GM18505 (cell line): ENCODE results near the gene TEAD4.

Experiments used
- ATAC-seq: cut with Tn5 transposase; IDR thresholded peaks from one replicate; pipeline ENCODE4 v1.9.1; 2021; ENCODE audit not compliant: unreplicated experiment
- POLR2A ChIP-seq: IDR thresholded peaks from 4 replicates; pipeline ENCODE4 v1.6.1; 2011; ENCODE audit warnings: borderline replicate concordance; ENCODE audit not compliant: insufficient read depth, insufficient read length; ENCODE audit errors: extremely low read depth

The TEAD4 gene

DNA sequence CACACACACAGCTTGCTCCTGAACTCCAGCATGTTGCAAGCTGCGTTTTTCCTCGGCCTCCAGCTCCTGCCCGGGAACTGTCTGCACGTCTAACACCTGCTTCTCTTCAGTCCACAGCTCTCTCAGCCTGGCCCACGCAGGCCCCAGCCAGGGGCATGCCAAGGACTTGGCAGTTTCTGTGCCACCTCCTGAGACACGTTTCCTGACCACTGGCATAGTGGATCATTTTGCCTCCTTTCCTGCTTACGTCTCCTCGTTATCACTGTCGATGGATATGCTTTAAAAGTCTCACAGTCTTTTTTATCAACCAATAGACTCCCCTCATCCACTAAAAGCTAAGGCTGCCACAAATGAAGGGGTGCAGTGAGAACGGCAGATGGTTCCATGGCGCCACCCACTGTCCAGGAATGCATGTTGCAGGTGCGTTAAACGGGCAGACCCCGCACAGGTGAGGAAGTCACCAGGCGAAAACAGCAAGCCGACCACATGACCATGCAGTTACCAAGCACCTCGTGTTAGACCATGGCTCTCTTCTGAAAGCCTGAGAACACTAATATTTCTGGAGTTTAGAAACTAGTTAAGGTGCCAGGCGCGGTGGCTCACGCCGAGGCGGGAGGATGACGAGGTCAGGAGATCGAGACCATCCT, 14.7 kb upstream of the TEAD4 start:
- no peak for TF ChIP-seq POLR2A
- ATAC-seq: no peak

GRCh38 chr12:2949411-2949810, 9.8 kb upstream of the TEAD4 start:
- no peak for TF ChIP-seq POLR2A
- ATAC-seq: no peak

DNA sequence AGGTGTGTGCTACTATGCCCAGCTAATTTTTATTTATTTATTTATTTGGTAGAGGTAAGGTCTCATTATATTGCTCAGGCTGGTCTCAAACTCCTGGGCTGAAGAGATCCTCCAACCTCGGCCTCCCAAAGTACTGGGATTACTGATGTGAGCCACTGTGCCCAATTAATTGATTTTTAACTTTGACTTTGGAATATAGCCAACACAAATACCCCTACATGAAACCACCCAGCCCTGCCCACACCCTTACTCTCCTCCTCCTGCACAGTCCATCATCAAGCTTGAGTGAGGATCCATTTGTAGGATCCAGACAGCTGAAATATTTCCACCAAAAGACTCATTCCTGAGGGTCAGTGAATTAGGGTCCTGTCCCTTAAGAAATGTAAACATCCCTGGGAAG, 3.3 kb upstream of the TEAD4 start:
- no peak for ATAC-seq
- TF ChIP-seq POLR2A: no peak

DNA sequence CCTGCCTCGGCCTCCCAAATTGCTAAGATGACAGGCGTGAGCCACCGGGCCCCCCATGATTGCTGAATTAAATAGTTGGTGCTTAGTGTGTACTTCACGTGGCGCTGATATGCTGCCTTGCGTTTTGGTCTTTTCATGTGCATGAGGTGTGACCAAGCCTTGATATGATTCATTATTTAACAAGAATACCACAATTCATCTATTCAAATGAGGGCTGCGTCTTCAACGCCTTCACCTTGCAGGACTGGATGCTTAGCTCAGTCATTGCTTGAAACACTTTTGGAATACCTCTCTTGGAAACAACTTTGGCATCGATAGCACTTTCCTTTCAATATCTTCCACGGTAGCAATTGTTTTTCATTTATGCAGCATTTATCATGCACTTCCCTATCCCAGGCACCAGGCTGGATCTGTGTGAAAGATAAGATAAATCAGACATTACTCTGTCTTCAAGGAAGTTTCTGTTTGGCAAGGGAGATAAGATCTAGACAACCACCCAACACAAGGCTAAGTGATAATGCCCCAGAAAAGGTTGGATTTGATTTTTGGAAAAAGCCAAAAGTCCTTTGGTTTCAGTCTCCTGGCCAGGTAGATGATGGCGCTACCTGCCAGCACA, 1.3 kb upstream of the TEAD4 start:
- no peak for TF ChIP-seq POLR2A
- ATAC-seq: no peak

DNA sequence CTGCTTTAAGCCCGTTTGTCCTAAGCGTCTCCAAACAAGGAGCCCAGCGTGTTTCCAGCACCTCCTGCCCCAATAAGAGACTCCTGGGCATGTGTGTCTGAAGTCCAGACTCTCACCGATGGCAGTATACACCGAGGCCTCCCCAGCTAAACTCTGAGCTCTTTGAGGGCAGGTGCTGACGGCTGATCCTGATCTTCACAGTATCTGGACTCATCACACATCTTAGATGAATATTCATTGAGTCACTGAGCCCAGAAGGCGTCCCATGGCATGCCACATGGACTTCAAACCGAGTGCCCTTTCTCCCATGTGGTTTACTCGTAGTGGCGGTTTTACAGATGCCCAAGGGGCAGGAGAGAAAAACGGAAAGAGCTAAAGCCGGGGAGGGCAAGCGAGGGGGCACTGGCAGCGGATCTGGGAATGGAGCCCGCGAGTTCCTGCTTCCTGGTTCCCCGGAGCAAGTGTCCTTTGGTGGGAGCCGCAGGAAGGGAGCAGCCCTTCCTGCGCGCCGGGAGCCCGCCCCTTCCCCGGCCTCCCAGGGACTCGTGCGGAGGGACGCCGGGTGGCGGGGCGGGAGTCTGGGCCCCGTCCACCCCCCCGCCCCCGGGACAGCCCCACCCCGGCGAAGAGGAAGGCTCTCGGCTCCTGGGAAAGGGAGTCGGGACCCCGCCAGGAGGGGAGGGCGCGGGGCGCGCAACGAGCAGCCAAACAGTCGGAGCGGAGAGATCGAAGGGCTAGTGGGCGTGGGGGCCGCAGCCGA, 585 bp upstream of the TEAD4 start:
- ATAC-seq: no peak
- no peak for TF ChIP-seq POLR2A

DNA sequence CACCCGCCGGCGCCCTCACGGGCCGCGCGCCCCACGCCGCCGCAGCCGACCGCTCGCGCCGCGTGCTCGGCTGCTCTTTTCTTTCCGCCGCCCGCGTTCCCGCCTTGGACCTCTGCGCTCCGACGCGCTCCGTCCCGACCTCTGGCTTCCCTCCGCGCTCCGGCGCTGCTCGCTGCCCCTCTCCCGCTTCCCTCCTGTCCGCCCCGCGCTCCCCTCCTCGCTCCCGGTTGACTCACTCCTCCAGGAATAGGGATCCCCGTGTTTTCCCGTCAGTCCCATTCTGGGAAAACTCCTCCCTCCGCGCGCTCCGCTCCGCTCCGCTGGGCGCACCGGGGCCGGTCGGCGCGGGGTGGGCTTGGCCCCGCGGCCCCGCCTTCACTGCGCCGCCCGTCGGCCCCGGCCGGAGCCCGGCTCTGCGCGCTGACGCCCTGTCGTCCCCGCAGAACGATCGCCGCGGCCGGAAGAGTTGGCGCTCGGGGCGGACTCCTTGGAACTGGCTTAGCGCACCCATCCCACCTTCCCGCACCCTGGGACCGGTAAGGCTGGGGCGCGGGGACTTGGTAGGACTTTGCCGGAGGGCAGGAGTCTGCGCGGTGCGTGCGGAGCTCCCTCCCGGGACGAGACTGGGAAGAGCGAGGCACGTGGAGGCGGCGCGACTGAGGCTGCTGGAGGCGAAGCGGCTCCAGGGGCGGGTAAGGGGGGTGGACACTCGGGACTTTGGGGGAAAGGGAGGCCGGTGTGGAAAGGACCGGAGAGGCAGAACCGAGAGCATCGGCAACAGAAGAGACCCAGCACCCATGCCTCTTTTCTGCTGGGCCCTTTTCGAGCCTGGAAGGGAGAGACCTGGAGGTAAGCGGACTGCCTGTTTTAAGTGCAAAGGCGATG, 550 bp downstream of the TEAD4 start:
- no peak for ATAC-seq

DNA sequence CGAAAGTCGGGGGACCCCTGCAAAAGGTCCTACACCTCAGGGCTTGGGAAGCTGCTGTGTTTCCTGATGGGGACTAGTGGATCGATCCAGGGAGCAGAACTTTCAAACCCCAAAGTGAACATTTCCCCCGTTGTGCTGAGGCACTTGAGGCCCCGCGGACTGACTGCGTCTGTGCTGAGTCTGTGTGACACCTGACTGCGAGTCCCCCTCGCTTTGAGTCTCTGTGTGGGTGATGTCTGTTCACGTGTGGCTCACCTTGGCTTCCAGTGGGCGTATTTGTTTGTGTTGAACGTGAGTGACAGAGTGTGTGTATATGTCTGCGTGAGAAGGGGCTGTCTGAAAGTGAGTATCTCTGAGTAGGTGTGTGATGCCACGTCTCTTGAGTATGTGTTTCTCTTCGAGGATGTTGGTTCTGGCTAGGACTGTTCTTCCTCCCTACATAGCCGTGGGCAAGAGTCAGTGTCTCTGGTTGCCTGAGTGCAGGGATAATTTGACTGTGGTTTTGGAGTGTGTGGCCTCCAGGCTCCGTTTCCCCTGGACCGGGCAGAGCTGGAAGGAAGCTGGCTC, 1.3 kb downstream of the TEAD4 start:
- no peak for TF ChIP-seq POLR2A
- no peak for ATAC-seq

More for the DNA sequence above, 550 bp downstream of the TEAD4 start:
- no peak for TF ChIP-seq POLR2A

- ATAC-seq: no peak
- no peak for TF ChIP-seq POLR2A
These were observed 1.9 kb downstream of the TEAD4 start for GRCh38 chr12:2960996-2961616.

- no peak for TF ChIP-seq POLR2A
These were observed 2.5 kb downstream of the TEAD4 start for GRCh38 chr12:2961705-2962104.

GRCh38 chr12:2963154-2963759, 4.1 kb downstream of the TEAD4 start:
- no peak for ATAC-seq
- TF ChIP-seq POLR2A: no peak

More at GRCh38 chr12:2961705-2962104, 2.5 kb downstream of the TEAD4 start:
- no peak for ATAC-seq

GRCh38 chr12:2963760-2964292, 4.6 kb downstream of the TEAD4 start:
- TF ChIP-seq POLR2A: no peak
- ATAC-seq: no peak

- ATAC-seq: no peak
- no peak for TF ChIP-seq POLR2A
These were observed 8.5 kb downstream of the TEAD4 start for GRCh38 chr12:2967651-2968050.
